Measurements from ENCODE around the gene PGAM5. TPM values are rescaled to one million over a fixed set of nuclear protein-coding genes. Genes with fewer than 3 reads are reported as not detected.

PGAM5 gene
- polyA plus RNA-seq, 1 experiment = 8.9 TPM

- Histone ChIP-seq H3K4me3 (ENCODE audit: low read depth, low read length) (no peak overlapping the region), H3K27me3 (ENCODE audit: control insufficient read depth, insufficient read depth, low read length) (no peaks in the 10 kb centered on the region), H3K9me3 (ENCODE audit: control insufficient read depth, insufficient read depth, low read length) (no peaks in the 10 kb centered on the region), H3K27ac (ENCODE audit: low read depth, low read length) (no peak overlapping the region)
- ChIA-PET CTCF (no interaction called here), POLR2A (no interaction called here)
- DNase-seq (ENCODE audit: low read depth, low spot score) = no peak
- TF ChIP-seq, protein P1, sequence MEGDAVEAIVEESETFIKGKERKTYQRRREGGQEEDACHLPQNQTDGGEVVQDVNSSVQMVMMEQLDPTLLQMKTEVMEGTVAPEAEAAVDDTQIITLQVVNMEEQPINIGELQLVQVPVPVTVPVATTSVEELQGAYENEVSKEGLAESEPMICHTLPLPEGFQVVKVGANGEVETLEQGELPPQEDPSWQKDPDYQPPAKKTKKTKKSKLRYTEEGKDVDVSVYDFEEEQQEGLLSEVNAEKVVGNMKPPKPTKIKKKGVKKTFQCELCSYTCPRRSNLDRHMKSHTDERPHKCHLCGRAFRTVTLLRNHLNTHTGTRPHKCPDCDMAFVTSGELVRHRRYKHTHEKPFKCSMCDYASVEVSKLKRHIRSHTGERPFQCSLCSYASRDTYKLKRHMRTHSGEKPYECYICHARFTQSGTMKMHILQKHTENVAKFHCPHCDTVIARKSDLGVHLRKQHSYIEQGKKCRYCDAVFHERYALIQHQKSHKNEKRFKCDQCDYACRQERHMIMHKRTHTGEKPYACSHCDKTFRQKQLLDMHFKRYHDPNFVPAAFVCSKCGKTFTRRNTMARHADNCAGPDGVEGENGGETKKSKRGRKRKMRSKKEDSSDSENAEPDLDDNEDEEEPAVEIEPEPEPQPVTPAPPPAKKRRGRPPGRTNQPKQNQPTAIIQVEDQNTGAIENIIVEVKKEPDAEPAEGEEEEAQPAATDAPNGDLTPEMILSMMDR (IDR thresholded peaks at IDR 0.05; ENCODE audit: low read depth, low read length) = no peak
These were observed 46.2 kb upstream of the PGAM5 start for GRCh38 chr12:132664206-132665148.

GRCh38 chr12:132665149-132665491 is 45.5 kb upstream of the PGAM5 start:
- H3K27me3 ChIP-seq (ENCODE audit: control insufficient read depth, insufficient read depth, low read length) = no peaks in the 10 kb centered on the region
- ChIA-PET CTCF (no interaction called here), POLR2A (no interaction called here)

GRCh38 chr12:132665794-132666193 is 44.8 kb upstream of the PGAM5 start:
- ChIA-PET POLR2A (no interaction called here), CTCF (no interaction called here)
- Histone ChIP-seq H3K27me3 (ENCODE audit: control insufficient read depth, insufficient read depth, low read length) (no peaks in the 10 kb centered on the region), H3K4me3 (ENCODE audit: low read depth, low read length) (no peak overlapping the region), H3K27ac (ENCODE audit: low read depth, low read length) (no peak overlapping the region), H3K9me3 (ENCODE audit: control insufficient read depth, insufficient read depth, low read length) (no peaks in the 10 kb centered on the region)
- DNase-seq (ENCODE audit: low read depth, low spot score) = no peak
- TF ChIP-seq, protein P1 (IDR thresholded peaks at IDR 0.05; ENCODE audit: low read depth, low read length) = no peak

More at GRCh38 chr12:132665149-132665491, 45.5 kb upstream of the PGAM5 start:
- no peaks in the 10 kb centered on the region for H3K9me3 ChIP-seq (ENCODE audit: control insufficient read depth, insufficient read depth, low read length)
- no peak overlapping the region for H3K27ac ChIP-seq (ENCODE audit: low read depth, low read length)
- H3K4me3 ChIP-seq (ENCODE audit: low read depth, low read length) = no peak overlapping the region
- DNase-seq (ENCODE audit: low read depth, low spot score) = no peak
- TF ChIP-seq, protein P1 (IDR thresholded peaks at IDR 0.05; ENCODE audit: low read depth, low read length) = no peak

GRCh38 chr12:132668191-132669088 is 42.2 kb upstream of the PGAM5 start:
- no peak overlapping the region for H3K4me3 ChIP-seq (ENCODE audit: low read depth, low read length)
- CTCF ChIA-PET = no interaction called here
- no peaks in the 10 kb centered on the region for H3K9me3 ChIP-seq (ENCODE audit: control insufficient read depth, insufficient read depth, low read length)
- TF ChIP-seq, protein P1 (IDR thresholded peaks at IDR 0.05; ENCODE audit: low read depth, low read length) = no peak
- POLR2A ChIA-PET = no interaction called here
- no peak overlapping the region for H3K27ac ChIP-seq (ENCODE audit: low read depth, low read length)
- no peak for DNase-seq (ENCODE audit: low read depth, low spot score)
- H3K27me3 ChIP-seq (ENCODE audit: control insufficient read depth, insufficient read depth, low read length) = no peaks in the 10 kb centered on the region
